Heart right ventricle (tissue), 16 donors: ENCODE data around the gene EN2. TPM values are rescaled to one million over a fixed set of nuclear protein-coding genes. Genes with fewer than 3 reads are reported as not detected.

Source experiments
- ATAC-seq, 8 donors: fragments of 200-7000 bp; cut with Tn5 transposase; one replicate each; pipeline ENCODE4 v1.9.1; 2020; ENCODE audit warnings: mild to moderate bottlenecking in 8 of 8, moderate library complexity in 8 of 8, moderate number of reproducible peaks in 1 of 8
- DNase-seq, 2 donors: peaks; one replicate each; pipeline ENCODE4 v3.0.0-alpha.2; 2020
- H3K27ac ChIP-seq, 10 donors: fragments of 200-600 bp; sonication (generic) in 2 of 10; one replicate each; pipeline versions ENCODE4 v1.5.0 to v1.8.0; 2020 to 2022; ENCODE audit warnings: mild to moderate bottlenecking in 3 of 10
- H3K27me3 ChIP-seq, 7 donors: fragments of 200-600 bp; one replicate each; pipeline ENCODE4 v1.8.0; 2021 to 2022; ENCODE audit warnings: mild to moderate bottlenecking in 2 of 7
- H3K36me3 ChIP-seq, 9 donors: fragments of 200-600 bp; sonication (generic) in 1 of 9; one replicate each; pipeline versions ENCODE4 v1.5.0 to v1.8.0; 2020 to 2022; ENCODE audit warnings: mild to moderate bottlenecking in 2 of 9
- H3K4me1 ChIP-seq, 9 donors: fragments of 200-600 bp; sonication (generic) in 1 of 9; one replicate each; pipeline versions ENCODE4 v1.5.0 to v1.8.0; 2020 to 2022; ENCODE audit warnings: mild to moderate bottlenecking in 4 of 9
- H3K4me3 ChIP-seq, 10 donors: fragments of 200-600 bp; sonication (generic) in 2 of 10; one replicate each; pipeline versions ENCODE4 v1.5.0 to v1.8.0; 2020 to 2022; ENCODE audit warnings: mild to moderate bottlenecking in 7 of 10, moderate library complexity in 2 of 10
- H3K9me3 ChIP-seq, 11 donors: fragments of 200-600 bp in 10 of 11; sonication (generic) in 2 of 11; one replicate each; pipeline versions ENCODE4 v1.5.0 to v1.8.0; 2013 to 2022; ENCODE audit warnings: mild to moderate bottlenecking in 2 of 11, control low read depth in 1 of 11, moderate library complexity in 1 of 11
- CTCF ChIP-seq, 9 donors: fragments of 200-600 bp; sonication (generic) in 2 of 9; IDR thresholded peaks; one replicate each; pipeline versions ENCODE4 v1.5.0 to v1.8.0; 2021 to 2022; ENCODE audit warnings: antibody characterized with exemption in 9 of 9, mild to moderate bottlenecking in 5 of 9, moderate library complexity in 1 of 9
- WGBS, 2 donors: extraction: QIAGEN DNeasy Blood & Tissue Kit; methylation state at CpG; one replicate each; pipeline ENCODE4 v1.1.7; 2013; ENCODE audit warnings: inconsistent platforms in 1 of 2; 5-methylcytosine and 5-hydroxymethylcytosine counted together
- intact Hi-C, 10 donors: fragments of 100-400 bp; cut with DNase I; formaldehyde crosslinking; loops; one replicate each; pipeline versions ENCODE4 v1.11.1 to v1.14.2; 2022
- polyA plus RNA-seq, 2 donors: library from polyadenylated mRNA; stranded (reverse); fragments of 200-250 nt; gene quantifications; one replicate each; pipeline ENCODE4 v1.2.3, GENCODE V29; 2013
- total RNA-seq, 10 donors: library from RNA; stranded (reverse); fragmentation: NEBNext Ultra II Directional in 3 of 10; extraction: Animal tissue kit (Norgen Biotek cat#: 25700) in 3 of 10; gene quantifications; one replicate each; pipeline versions ENCODE4 v1.2.1 to v1.2.4, GENCODE V29; 2021 to 2023
- donor health status: Arrhythmogenic right ventricular cardiomyopathy.
- donor health status: ischemic (EF 13 %, LVEDD 7.1; RV severe dilation, severe dysfunction).
- donor health status: healthy with polysubstance abuse.
- donor health status: DM: no; HTN: yes; CAD: no.
- donor health status: DM: no; HTN: no; CAD: no.
- donor health status: ischemic (EF 25% LVEDD 6.9; RV normal size, moderate dysfunction).
- donor health status: ischemic (EF 25% LVEDD 5.7; RV mildly dilated, moderate dysfunction).
- donor health status: healthy.
- donor health status: DM: yes; HTN: yes; CAD: no.
- donor health status: Ischemic cardiomyopathy.
- donor health status: ischemic (EF 35%, LVEDD 5.7; RV mildly dilated, moderate dysfunction).
- donor health status: nonischemic (EF 11% LVEDD 7.7; RV severe dilation, severe dysfunction).
- donor health status: DM: yes; HTN: yes; CAD: no.
- donor health status: PGD.
- donor health status: ischemic (EF 29% LVEDD 5.4; RV normal size, mild dysfunction).
- donor health status: nonischemic (EF 23%, LVEDD 6.1; RV moderate dilation, normal function).

EN2 gene
- total and polyA plus RNA-seq, 12 donors = 0.01 to 0.08 (median 0.07) TPM; not detected in 8

- H3K4me1 ChIP-seq = no peaks in the 10 kb centered on the region
Observed at GRCh38 chr7:155428171-155428834, 29.6 kb upstream of the EN2 start.

DNA sequence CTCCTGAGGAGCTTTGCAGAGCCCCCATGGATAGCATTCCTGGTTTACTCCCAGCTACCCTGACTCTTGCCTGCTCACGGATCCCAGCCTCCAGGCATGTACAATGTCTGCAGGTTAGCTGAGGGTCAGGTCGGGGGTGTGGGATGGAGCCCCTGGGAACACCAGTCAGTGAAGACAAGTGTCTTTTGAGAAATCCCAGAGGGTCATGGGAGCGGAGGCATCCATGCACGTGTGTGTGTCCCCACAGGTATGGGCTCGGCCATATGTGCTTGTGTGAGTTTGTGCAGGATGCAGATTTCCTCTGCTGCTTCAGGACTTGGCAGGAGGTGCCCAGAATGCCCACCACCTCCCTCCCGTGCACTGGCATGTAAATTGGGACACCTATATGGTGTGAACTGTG is 28.3 kb upstream of the EN2 start:
- Histone ChIP-seq H3K4me1 (no peaks in the 10 kb centered on the region), H3K4me3 (no peak overlapping the region), H3K27ac (no peak overlapping the region), H3K36me3 (no peaks in the 10 kb centered on the region), H3K27me3 (peaks cover 0 to 73% (median 55%) of the 10 kb centered on the region in 7 donors), H3K9me3 (no peaks in the 10 kb centered on the region)
- intact Hi-C loops = no loop called here
- 56 to 61% methylated on average over 6 of the region's 6 CpGs for WGBS, 2 donors
- no peak for TF ChIP-seq CTCF (IDR thresholded peaks at IDR 0.05)
- no peak for ATAC-seq
- DNase-seq = no peak

More at GRCh38 chr7:155428171-155428834, 29.6 kb upstream of the EN2 start:
- TF ChIP-seq CTCF (IDR thresholded peaks at IDR 0.05) = no peak
- intact Hi-C loops = no loop called here
- no peak for ATAC-seq
- H3K9me3 ChIP-seq = no peaks in the 10 kb centered on the region
- peaks cover 0 to 87% (median 59%) of the 10 kb centered on the region in 7 donors for H3K27me3 ChIP-seq
- H3K4me3 ChIP-seq = no peak overlapping the region
- no peaks in the 10 kb centered on the region for H3K36me3 ChIP-seq
- no peak overlapping the region for H3K27ac ChIP-seq
- 84 to 88% methylated on average over 14 of the region's 14 CpGs for WGBS, 2 donors
- DNase-seq = no peak

DNA sequence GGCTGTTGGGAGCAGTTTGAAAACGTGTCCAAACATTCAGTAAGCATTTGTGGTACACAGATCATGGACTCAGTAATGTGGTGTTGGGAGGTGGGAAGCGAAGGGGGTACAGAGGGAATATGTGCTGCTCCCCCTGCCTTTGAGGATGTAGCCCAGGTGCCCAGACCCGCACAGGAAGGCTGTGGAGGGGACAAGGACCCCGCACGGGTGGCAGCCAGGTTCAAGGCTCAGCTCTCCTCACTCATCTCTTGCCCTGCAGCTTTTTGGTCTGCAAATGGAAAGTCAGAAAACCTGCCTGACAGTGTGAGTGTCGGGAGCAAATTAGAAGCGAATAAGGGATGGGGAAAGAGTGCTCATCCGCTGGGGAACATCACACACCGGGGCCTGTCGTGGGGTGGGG is 27.3 kb upstream of the EN2 start:
- Histone ChIP-seq H3K4me3 (no peak overlapping the region), H3K4me1 (no peaks in the 10 kb centered on the region), H3K9me3 (no peaks in the 10 kb centered on the region), H3K27me3 (peaks cover 0 to 67% (median 54%) of the 10 kb centered on the region in 7 donors), H3K27ac (no peak overlapping the region), H3K36me3 (no peaks in the 10 kb centered on the region)
- intact Hi-C loops = no loop called here
- TF ChIP-seq CTCF (IDR thresholded peaks at IDR 0.05) = no peak
- DNase-seq (no peak), ATAC-seq (no peak)
- 65 to 68% methylated on average over 10 of the region's 10 CpGs for whole genome bisulfite sequencing, 2 donors

GRCh38 chr7:155431231-155431630 is 26.7 kb upstream of the EN2 start:
- intact Hi-C loops = no loop called here
- Histone ChIP-seq H3K36me3 (no peaks in the 10 kb centered on the region), H3K4me1 (no peaks in the 10 kb centered on the region), H3K27me3 (peaks cover 0 to 68% (median 51%) of the 10 kb centered on the region in 7 donors), H3K27ac (no peak overlapping the region), H3K4me3 (no peak overlapping the region), H3K9me3 (no peaks in the 10 kb centered on the region)
- ATAC-seq = no peak
- 72 to 73% methylated on average over 12 of the region's 12 CpGs for WGBS, 2 donors
- no peak for TF ChIP-seq CTCF (IDR thresholded peaks at IDR 0.05)
- no peak for DNase-seq
